ENCODE measurements around the gene SKP1. TPM values are rescaled to one million over a fixed set of nuclear protein-coding genes. Genes with fewer than 3 reads are reported as not detected.
A peak's percentile ranks its signal among the peaks of the same experiment; 100 is the strongest.

The SKP1 gene
- total RNA-seq, 1 donor from 2014 or later: 233 TPM

DNA sequence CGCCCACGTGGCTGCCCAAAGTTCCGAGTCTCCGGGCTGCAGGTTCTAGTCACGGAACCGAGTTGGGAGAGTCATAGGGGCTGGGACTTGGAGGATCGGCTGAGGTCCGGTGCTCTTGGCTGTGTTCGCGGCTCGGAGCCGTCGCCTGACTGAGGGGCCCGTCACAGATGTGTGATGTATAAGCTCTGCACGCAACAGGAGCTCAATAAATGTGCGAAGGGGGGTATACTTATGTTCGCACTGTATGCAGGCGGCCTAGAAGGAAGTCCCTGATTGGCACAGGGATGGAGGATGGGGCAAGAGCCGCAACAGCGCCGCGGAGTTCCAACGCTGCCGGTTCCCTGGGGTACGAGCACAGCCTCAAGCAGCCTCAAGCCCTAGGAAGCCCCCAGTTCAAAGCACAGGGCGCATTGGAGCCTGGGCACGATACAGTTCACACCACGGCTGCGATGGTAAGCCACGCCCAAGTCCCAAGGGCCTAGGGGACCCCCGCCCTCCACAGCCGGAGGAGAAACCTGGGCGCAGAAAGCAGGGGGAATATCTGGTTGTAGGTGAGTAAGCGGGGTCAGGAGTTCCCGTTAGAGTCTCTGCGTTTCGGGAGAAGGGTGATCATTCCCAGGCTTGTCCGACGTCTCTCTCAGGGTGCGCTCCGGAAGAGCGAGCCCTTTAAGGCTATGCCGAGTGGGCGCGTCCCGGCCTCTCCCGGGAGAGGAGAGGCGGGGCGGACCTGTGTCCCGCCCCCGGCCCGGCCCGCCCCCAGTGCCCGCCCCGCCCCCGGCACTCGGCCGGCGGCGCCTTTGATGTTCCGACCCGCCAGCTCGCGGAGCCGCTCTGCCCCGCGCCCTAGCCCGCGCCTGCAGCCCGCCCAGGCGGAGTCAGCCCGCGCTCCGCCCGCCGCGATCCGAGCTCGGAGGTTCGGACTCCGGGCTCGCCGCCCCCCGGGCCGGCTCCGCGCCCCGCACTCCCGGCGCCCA is 62.6 kb downstream of the SKP1 start, which contains the start of gene TCF7:
TSS of gene TCF7 (plus strand) at position 780 of the 974 bp plus-strand sequence. CDS start 226 bp downstream, outside the sequence.
- DNase-seq (ENCODE audit: low read depth): no peak
- no peak for TF ChIP-seq CTCF (IDR thresholded peaks at IDR 0.05; ENCODE audit: insufficient read depth, low read length, poor library complexity, severe bottlenecking)

DNA sequence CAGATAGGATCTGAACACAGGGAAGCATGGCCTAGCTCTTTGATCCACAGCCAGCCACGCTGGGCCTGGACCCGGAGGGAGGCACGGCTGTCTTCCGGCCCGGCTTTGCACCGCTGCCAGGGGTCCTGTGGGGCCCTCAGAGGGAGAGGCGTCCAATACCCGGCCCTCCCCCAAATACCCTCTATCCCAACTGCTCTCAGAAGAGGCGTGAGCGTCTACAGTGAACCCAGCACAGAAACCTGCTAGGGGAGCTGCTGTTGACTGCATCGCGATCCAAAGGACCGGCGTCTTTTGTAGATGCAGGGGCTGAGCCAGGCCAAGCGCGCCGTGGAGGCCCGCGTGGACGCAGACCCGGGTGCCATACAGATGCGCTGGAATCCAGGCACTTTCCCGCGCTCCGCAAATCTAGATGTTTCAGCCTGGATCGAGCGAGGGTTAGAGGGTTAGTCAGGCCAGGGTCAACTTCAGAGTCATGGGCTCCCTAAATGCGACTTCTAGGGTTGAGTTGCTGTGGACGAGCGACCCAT is 63.3 kb downstream of the SKP1 start:
- no peak for TF ChIP-seq CTCF (IDR thresholded peaks at IDR 0.05; ENCODE audit: insufficient read depth, low read length, poor library complexity, severe bottlenecking)
- Histone ChIP-seq H3K36me3 (ENCODE audit: control insufficient read depth, insufficient read depth, low read length) (no peaks in the 10 kb centered on the region), H3K4me3 (ENCODE audit: low read depth, low read length) (no peak overlapping the region), H3K27me3 (ENCODE audit: control insufficient read depth, insufficient read depth, low read length) (peaks cover 23% of the 10 kb centered on the region)
- no peak for DNase-seq (ENCODE audit: low read depth)

More for the DNA sequence above, 62.6 kb downstream of the SKP1 start, which contains the start of gene TCF7:
- Histone ChIP-seq H3K36me3 (ENCODE audit: control insufficient read depth, insufficient read depth, low read length) (no peaks in the 10 kb centered on the region), H3K27me3 (ENCODE audit: control insufficient read depth, insufficient read depth, low read length) (peaks cover 23% of the 10 kb centered on the region), H3K4me3 (ENCODE audit: low read depth, low read length) (peak within 1 kb of the TSS; percentile 49)

GRCh38 chr5:134112726-134113362 is 63.9 kb downstream of the SKP1 start:
- Histone ChIP-seq H3K27me3 (ENCODE audit: control insufficient read depth, insufficient read depth, low read length) (peaks cover 23% of the 10 kb centered on the region), H3K4me3 (ENCODE audit: low read depth, low read length) (no peak overlapping the region), H3K36me3 (ENCODE audit: control insufficient read depth, insufficient read depth, low read length) (no peaks in the 10 kb centered on the region)
- DNase-seq (ENCODE audit: low read depth): no peak
- TF ChIP-seq CTCF (IDR thresholded peaks at IDR 0.05; ENCODE audit: insufficient read depth, low read length, poor library complexity, severe bottlenecking): no peak

DNA sequence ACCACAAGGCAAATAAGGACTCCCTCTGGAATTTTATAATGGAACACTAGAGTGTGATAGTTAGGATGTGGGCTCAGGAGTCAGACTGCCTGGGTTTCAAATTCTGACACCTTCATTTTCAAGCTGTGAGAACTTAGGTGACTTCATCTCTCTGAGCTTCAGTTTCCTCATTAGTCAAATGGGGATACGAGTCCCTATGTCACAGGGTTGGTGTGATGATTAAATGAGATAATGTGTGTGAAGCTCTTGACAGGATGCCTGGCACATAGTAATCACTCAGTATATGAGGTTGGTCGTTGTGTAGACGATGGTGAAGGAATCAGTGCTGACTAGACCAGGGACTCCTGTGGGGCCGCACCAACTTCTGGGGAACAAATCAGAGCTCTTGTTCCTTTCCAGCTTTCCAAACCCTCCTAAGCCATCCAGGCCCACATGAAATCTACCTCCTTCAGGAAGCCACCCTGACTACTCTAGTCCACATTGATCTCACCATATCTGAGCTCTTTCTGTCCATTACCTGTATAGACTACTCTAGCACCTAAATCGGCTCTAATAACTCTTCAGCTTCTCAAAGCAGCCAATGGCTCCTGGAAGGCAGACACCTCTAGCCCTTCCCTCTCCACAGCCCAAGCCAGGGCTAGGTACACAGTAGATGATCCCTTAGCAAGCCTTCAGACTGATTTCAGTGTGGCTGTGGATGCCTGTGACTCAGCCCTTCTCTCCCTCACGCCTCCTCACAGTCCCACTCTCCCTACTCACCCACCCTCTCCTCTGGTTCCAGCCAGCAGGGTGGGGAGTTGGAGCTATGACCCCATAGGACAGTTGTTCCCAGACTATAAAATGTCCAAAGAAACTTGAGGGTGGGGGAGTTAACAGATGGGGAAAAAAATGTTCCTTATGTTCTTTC is 64.8 kb downstream of the SKP1 start:
- H3K4me3 ChIP-seq (ENCODE audit: low read depth, low read length): no peak overlapping the region
- TF ChIP-seq CTCF (IDR thresholded peaks at IDR 0.05; ENCODE audit: insufficient read depth, low read length, poor library complexity, severe bottlenecking): no peak
- DNase-seq (ENCODE audit: low read depth): no peak
- no peaks in the 10 kb centered on the region for H3K36me3 ChIP-seq (ENCODE audit: control insufficient read depth, insufficient read depth, low read length)
- peaks cover 23% of the 10 kb centered on the region for H3K27me3 ChIP-seq (ENCODE audit: control insufficient read depth, insufficient read depth, low read length)

GRCh38 chr5:134110382-134110781 is 66.4 kb downstream of the SKP1 start:
- Histone ChIP-seq H3K27me3 (ENCODE audit: control insufficient read depth, insufficient read depth, low read length) (peaks cover 21% of the 10 kb centered on the region), H3K4me3 (ENCODE audit: low read depth, low read length) (no peak overlapping the region), H3K36me3 (ENCODE audit: control insufficient read depth, insufficient read depth, low read length) (no peaks in the 10 kb centered on the region)
- no peak for TF ChIP-seq CTCF (IDR thresholded peaks at IDR 0.05; ENCODE audit: insufficient read depth, low read length, poor library complexity, severe bottlenecking)
- no peak for DNase-seq (ENCODE audit: low read depth)
